ENCODE data around the gene IQGAP2.

The IQGAP2 gene

DNA sequence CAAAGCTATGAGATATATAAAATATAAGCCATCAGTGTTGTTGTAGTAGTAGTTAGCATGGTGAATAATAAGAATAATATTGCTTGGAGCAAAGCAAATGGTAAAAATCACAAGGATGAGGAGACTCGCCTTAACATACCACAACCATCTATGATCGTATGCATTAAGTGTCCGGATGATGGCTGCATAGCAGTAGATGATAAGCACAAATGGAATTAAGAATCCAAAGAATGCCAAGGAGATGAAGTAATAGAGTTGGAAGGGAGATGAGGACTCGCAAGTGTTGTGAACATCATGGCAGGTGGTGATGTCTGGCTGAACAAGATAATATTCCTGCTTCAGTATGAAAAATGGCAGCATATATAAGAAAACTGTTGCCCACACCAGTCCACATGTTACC, 214.6 kb downstream of the IQGAP2 start:
- no peaks in the 10 kb centered on the region for H3K79me2 ChIP-seq (ENCODE audit: insufficient read depth, low read length)
- no peaks in the 10 kb centered on the region for H3K27me3 ChIP-seq (ENCODE audit: low read length)
- no peaks in the 10 kb centered on the region for H3K9me3 ChIP-seq (ENCODE audit: insufficient read depth, low read length)
- H3K36me3 ChIP-seq (ENCODE audit: low read length), result no peaks in the 10 kb centered on the region
- no peak overlapping the region for H2AFZ ChIP-seq (ENCODE audit: low read depth, low read length, severe bottlenecking)
- H3F3A ChIP-seq (ENCODE audit: insufficient read depth), result no peaks in the 10 kb centered on the region
- H4K20me1 ChIP-seq (ENCODE audit: low read depth, low read length), result no peaks in the 10 kb centered on the region
- no peak overlapping the region for H3K9ac ChIP-seq (ENCODE audit: low read length)
- no peak overlapping the region for H3K4me3 ChIP-seq (ENCODE audit: insufficient read depth, low read length, poor library complexity, severe bottlenecking)
- no peak overlapping the region for H3K4me2 ChIP-seq (ENCODE audit: low read depth, low read length, poor library complexity, severe bottlenecking)
- no peaks in the 10 kb centered on the region for H3K9me2 ChIP-seq (replicated peaks; ENCODE audit: insufficient read depth, low read length)
- no peak for TF ChIP-seq EZH2phosphoT487 (conservative IDR thresholded peaks at IDR 0.05; ENCODE audit: low read length)
- TF ChIP-seq, protein P1, sequence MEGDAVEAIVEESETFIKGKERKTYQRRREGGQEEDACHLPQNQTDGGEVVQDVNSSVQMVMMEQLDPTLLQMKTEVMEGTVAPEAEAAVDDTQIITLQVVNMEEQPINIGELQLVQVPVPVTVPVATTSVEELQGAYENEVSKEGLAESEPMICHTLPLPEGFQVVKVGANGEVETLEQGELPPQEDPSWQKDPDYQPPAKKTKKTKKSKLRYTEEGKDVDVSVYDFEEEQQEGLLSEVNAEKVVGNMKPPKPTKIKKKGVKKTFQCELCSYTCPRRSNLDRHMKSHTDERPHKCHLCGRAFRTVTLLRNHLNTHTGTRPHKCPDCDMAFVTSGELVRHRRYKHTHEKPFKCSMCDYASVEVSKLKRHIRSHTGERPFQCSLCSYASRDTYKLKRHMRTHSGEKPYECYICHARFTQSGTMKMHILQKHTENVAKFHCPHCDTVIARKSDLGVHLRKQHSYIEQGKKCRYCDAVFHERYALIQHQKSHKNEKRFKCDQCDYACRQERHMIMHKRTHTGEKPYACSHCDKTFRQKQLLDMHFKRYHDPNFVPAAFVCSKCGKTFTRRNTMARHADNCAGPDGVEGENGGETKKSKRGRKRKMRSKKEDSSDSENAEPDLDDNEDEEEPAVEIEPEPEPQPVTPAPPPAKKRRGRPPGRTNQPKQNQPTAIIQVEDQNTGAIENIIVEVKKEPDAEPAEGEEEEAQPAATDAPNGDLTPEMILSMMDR (IDR thresholded peaks at IDR 0.05; ENCODE audit: insufficient read depth, low read length, poor library complexity, severe bottlenecking), result no peak
- H3K27ac ChIP-seq (ENCODE audit: low read depth, low read length), result no peak overlapping the region

DNA sequence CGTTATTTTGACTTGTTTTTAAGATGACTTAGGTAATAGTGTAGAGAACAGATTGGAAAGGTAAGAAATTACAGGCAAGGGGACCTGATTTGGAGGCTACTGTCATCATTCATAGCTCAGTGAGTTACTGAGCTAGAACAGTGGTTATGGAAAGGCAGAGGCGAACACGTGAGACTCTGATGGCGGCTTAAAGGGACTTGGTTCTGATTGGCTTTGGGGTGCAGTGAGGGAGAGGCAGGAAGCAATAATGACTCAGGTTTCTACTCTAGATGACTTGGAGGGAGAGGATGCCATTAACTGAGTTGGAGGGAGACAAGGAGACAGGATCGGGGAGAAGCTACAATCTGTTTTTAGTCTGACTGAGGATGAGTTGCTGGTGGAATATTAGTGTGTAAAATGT, 217.1 kb downstream of the IQGAP2 start:
- Histone ChIP-seq H3K4me2 (ENCODE audit: low read depth, low read length, poor library complexity, severe bottlenecking) (no peak overlapping the region), H3K4me3 (ENCODE audit: insufficient read depth, low read length, poor library complexity, severe bottlenecking) (no peak overlapping the region), H3K9me2 (replicated peaks; ENCODE audit: insufficient read depth, low read length) (no peaks in the 10 kb centered on the region), H3K36me3 (ENCODE audit: low read length) (no peaks in the 10 kb centered on the region), H3K9me3 (ENCODE audit: insufficient read depth, low read length) (no peaks in the 10 kb centered on the region), H3K9ac (ENCODE audit: low read length) (no peak overlapping the region), H2AFZ (ENCODE audit: low read depth, low read length, severe bottlenecking) (no peak overlapping the region), H3K27ac (ENCODE audit: low read depth, low read length) (no peak overlapping the region), H4K20me1 (ENCODE audit: low read depth, low read length) (no peaks in the 10 kb centered on the region), H3K79me2 (ENCODE audit: insufficient read depth, low read length) (no peaks in the 10 kb centered on the region), H3F3A (ENCODE audit: insufficient read depth) (no peaks in the 10 kb centered on the region), H3K27me3 (ENCODE audit: low read length) (no peaks in the 10 kb centered on the region)
- TF ChIP-seq, protein P1 (IDR thresholded peaks at IDR 0.05; ENCODE audit: insufficient read depth, low read length, poor library complexity, severe bottlenecking), result no peak
- TF ChIP-seq EZH2phosphoT487 (conservative IDR thresholded peaks at IDR 0.05; ENCODE audit: low read length), result no peak

DNA sequence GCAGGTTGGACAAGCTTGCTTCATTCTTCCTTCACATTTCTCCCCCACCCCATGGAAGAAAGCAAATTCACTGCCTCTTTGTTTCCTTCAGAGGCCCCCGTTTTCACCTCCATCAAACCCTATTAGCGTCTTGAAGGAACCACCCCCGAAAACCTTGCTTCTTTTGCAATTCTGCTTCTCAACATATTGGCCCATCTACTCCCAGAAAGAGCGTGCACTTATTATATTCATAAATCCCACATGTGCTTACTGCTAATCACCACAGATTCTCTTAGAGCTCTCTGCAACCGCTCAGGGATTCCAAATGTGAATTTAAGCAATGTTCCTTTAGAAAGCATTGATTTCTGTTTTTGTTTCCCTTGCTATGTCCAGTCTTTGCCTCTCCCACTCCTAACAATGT, 219.0 kb downstream of the IQGAP2 start:
- Histone ChIP-seq H3K4me2 (ENCODE audit: low read depth, low read length, poor library complexity, severe bottlenecking) (no peak overlapping the region), H4K20me1 (ENCODE audit: low read depth, low read length) (no peaks in the 10 kb centered on the region), H2AFZ (ENCODE audit: low read depth, low read length, severe bottlenecking) (no peak overlapping the region), H3K9ac (ENCODE audit: low read length) (no peak overlapping the region), H3F3A (ENCODE audit: insufficient read depth) (no peaks in the 10 kb centered on the region), H3K9me3 (ENCODE audit: insufficient read depth, low read length) (no peaks in the 10 kb centered on the region), H3K4me3 (ENCODE audit: insufficient read depth, low read length, poor library complexity, severe bottlenecking) (no peak overlapping the region), H3K27ac (ENCODE audit: low read depth, low read length) (no peak overlapping the region), H3K36me3 (ENCODE audit: low read length) (no peaks in the 10 kb centered on the region), H3K27me3 (ENCODE audit: low read length) (no peaks in the 10 kb centered on the region), H3K79me2 (ENCODE audit: insufficient read depth, low read length) (no peaks in the 10 kb centered on the region), H3K9me2 (replicated peaks; ENCODE audit: insufficient read depth, low read length) (no peaks in the 10 kb centered on the region)
- TF ChIP-seq EZH2phosphoT487 (conservative IDR thresholded peaks at IDR 0.05; ENCODE audit: low read length), result no peak
- TF ChIP-seq, protein P1 (IDR thresholded peaks at IDR 0.05; ENCODE audit: insufficient read depth, low read length, poor library complexity, severe bottlenecking), result no peak

Data from SU-DHL-6 (cell line).